Left renal pelvis (tissue), 4 donors: ENCODE results near the gene TTLL9. TPM values are rescaled to one million over a fixed set of nuclear protein-coding genes. Genes with fewer than 3 reads are reported as not detected.
"Not testable (repeated sequence)": the region's sequence is repeated elsewhere in the genome, so short reads cannot be mapped to it uniquely, and the experiment has no call there.

ENCODE experiments used
- DNase-seq, 4 donors: peaks; one replicate each; pipeline ENCODE4 v3.0.0-alpha.2; 2013; ENCODE audit warnings: low read depth in 4 of 4, low spot score in 3 of 4
- polyA plus RNA-seq, 4 donors: library from polyadenylated mRNA; unstranded; fragments of 120-200 nt; gene quantifications; one replicate each; pipeline ENCODE4 v1.2.1, GENCODE V29; 2013; ENCODE audit not compliant: insufficient read length in 4 of 4

The TTLL9 gene
- polyA plus RNA-seq, 4 donors: 0.48 to 6.2 (median 2.5) TPM

DNA sequence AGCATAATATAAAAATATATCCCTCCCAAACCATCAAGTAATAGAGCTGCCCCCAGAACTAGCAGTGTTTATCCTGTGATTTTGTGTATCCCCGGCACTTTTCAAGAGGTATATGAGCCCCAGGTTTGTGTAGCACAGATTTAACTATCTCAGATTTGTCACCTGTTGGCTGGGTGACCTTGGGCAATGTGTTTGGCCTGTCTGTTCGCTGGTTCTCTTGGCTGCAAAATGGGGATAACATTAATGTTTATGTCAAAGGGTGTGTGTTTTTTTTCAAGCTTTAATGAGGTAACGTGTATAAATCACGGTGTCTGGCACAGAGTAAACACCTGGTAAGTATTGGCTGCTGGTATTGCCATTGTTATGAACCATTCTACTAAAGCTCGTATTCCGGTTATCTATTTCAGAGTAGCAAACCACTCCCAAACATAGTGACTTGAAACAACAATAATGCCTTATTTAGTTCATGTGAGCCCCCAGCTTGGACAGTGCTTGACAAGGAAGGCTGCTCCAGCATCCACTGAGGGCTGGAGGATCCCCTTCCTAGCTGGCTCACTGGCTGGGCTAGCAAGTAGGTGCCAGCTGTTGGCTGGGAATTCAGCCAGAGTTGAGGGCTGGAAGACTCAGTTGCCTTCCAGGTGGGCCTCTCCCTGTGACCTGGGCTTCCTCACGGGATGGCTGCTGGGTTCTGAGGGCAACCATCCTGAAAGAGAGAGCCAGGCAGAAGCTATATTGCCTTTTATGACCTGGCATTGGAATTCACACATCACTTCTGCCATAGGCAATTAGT is 45.3 kb downstream of the TTLL9 start:
- DNase-seq: no peak

DNA sequence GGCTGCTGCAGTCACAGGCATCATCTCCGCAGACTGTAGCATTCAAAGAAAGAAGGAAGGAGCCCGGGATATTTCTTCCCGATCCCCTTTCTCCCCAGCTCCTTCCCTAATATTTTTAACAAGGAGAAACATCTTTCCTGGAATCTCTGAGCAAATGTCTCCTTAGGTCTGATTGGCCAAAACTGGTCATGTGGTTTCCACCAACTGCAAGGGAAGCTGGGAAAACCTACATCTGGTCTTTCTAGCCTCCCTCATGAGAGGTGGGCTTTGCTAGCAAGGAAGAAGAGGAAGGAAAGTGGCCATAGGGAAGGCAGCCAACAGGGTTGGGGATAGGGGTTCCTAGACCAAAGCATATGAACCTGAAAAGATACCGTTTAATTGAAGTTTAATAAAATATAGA is 46.3 kb downstream of the TTLL9 start:
- no peak for DNase-seq

DNA sequence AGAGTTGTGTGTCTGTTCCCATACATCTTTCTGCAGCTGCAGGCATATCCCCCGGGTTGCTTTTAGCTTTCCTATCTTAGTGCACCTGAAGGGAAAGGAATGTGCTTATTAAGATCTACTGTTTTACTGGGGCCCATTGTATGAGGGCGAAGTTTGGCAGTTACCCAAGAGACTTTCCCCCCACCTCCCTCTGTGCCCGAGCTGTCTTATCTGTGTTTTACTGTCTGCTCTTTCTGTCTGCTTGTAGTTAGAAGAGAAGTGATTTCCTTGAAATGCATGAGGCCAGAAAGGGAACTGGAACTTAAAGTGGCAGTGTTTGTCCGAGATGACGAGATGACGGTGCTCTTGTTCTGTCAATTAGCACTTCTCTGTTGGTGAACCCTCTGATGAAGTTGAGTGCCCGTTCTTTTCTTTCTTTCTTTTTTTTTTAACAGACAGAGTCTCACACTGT is 47.6 kb downstream of the TTLL9 start:
- not testable (repeated sequence) for DNase-seq

DNA sequence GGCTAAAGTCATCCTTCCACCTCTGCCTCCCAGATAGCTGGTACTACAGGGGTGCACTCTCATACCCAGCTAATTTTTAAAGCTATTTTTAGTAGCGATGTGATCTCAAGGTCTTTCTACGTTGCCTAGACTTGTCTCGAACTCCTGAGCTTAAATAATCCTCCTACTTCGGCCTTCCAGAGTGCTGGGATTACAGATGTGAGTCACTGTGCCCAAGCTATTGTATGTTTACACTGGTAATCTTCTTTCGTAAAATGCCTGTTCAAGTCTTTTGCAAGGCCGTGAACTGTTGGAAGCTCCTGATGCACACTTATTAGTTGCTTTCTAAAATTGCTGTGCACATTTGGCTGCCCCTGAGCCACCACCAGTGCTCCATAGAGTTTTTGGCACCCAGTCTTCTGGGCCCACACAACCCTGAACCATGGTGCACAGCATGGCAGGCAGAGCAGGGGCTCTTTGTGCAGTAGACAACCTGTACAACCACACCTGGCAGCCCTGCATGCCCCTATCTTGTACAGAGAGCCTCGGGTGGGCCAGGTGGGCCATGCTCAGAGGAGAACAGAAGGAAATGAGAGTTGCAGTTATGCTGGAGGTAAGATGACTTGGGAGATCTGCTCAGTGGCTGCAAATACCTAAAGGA is 48.2 kb downstream of the TTLL9 start:
- no peak for DNase-seq

DNA sequence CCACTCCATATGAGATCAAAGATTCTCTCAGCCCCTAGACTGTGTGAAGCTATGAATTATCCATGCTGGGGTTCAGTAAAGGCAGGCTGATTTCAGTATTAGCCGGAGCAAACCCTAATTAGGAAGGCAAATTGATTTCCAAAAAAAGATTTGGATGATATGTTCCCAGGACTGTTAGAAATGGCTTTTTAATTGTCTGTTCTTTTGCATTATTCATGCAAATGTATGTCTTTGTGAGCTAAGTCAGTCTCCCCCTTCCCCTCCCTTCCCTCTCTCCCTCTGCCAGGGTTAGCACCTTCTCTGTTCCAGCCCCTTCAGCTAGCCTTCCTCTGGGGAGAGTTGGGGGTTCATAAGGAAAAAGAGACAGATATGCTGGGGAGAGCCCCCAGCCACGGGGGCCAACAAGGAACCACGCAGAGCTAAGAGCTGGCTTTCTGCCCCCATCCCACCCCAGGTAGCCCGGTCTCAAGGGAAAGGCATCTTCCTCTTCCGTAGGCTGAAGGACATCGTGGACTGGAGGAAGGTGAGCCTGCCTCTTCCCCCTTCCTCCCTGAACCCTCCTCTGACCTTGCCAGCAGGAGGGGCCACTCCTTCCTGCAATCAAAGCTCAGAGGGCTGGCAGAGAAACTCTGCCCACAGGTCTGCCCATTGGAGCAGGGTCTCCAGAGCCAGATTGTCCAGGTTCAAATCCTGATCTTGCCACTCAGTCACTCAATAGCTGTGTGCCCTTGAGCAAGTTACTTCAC is 49.1 kb downstream of the TTLL9 start:
- no peak for DNase-seq

DNA sequence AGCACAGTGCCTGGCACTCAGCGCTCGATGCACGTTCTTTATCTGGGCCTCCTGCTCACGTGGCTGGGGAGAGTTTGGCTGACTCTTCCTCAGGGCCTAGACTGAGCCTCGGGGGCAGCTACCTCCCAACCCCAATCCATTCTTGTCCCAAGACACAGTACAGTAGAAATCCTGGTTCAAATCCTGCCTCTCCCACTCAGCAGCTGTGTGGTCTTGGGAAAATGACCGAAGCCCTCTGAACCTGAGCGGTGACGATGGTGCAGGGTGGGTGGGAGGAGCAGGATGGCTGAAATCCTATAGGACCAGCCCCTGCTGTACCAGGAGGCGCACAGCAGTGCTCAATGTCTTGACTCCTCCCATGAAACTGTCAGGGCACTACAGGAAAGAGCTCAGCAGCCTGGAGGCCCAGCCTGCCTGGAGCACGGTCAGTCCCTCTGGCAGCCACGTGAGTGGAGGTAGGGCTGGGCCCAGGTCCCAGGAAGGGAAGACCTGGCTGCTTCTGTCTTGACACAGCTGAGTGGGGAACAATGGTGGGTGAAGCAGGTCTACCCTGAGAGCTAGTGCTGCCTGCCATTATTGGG is 49.9 kb downstream of the TTLL9 start:
- no peak for DNase-seq

DNA sequence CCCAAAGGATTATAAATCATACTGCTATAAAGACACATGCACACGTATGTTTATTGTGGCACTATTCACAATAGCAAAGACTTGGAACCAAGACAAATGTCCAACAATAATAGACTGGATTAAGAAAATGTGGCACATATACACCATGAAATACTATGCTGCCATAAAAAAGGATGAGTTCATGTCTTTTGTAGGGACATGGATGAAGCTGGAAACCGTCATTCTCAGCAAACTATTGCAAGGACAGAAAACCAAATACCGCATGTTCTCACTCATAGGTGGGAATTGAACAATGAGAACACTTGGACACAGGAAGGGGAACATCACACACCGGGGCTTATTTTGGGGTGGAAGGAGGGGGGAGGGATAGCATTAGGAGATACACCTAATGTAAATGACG is 51.0 kb downstream of the TTLL9 start:
- not testable (repeated sequence) for DNase-seq

DNA sequence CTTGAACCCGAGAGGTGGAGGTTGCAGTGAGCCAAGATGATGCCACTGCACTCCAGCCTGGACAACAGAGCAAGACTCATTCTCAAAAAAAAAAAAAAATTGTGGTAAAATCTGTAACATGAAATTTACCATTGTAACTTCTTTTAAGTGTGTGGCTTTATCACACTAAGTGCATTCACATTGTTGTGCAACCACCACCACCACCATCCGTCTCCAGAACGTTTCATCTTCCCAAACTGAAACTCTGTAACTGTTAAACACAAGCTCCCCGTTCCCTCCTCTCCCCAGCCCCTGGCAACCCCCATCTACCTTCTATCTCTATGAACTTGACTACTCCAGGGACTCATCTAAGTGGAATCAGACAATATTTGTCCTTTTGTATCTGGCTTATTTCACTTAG is 51.7 kb downstream of the TTLL9 start:
- no peak for DNase-seq

DNA sequence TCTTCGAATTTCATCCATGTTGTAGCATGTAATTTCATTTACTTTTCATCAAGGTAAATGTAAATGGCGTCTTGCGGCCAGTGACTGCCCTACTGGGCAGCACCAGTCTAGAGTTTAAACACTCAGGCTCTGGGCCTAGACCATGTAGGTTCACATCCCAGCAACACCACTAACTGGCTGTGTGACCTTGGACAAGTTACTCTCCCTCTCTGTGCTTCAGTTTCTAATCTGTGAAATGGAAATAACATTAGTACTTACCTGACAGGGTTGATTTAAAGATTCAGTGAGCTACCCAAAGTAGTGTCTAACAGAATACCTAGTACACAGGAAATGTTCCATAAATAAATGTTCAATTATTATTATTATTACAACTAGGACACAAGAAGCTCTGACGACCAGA is 52.2 kb downstream of the TTLL9 start:
- no peak for DNase-seq

DNA sequence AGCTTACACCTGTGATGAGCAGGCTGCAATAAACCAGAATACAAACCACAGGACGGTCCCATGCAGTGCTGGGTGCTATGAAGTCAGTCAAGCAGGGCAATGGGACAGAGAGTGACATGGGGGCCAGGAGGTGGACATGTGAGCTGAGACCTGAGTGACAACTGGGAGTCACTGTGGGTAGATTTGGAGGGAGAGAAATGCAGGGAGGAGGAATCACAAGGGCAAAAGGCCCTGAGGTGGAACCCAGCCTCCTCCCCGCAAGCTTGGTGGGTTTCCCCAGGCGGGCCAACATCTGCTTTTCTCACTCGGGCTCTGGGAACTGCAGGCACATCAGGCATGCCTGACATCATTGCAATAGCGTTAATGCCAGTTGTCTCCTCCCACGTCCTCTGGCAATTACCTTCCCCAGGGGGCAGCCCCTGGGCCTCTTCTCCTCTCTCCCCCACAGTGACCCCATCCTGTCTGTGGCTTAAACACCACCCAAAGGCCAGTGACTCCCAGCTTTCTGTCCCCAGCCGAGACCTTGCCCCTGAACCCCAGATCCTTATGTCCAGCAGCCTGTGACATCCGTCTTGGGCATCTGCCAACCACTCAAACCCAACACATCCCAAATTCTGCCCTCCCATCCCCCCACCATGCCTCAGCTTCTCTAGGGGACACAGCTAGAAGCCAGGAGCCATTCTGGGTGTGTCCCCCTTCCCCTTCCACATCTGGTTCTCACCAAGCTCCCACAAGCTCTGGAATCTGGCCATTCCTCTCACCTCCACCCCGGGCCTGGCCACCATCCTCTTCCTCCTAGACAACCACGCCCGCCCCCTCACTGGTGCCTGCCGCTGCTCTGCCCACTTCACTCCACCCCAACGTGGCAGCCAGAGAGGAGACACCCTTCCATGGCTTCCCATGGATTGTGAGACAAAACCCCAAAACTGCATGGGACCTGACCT is 53.2 kb downstream of the TTLL9 start:
- DNase-seq: no peak

DNA sequence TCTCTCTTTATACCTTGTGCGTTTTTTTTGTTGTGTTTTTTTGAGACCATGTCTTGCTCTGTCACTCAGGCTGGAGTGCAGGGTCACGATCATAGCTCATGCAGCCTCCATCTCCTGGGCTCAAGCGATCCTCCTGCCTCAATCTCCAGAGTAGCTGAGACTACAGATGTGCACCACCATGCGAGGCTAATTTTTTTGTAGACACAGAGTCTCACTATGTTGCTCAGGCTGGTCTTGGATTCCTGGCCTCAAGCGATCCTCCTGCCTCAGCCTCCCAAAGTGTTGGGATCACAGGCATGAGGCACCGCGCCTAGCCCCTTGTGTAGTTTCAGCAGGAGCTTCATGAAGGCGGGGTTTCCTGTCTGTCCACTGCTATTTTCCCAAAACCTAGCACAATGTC is 54.1 kb downstream of the TTLL9 start:
- no peak for DNase-seq

DNA sequence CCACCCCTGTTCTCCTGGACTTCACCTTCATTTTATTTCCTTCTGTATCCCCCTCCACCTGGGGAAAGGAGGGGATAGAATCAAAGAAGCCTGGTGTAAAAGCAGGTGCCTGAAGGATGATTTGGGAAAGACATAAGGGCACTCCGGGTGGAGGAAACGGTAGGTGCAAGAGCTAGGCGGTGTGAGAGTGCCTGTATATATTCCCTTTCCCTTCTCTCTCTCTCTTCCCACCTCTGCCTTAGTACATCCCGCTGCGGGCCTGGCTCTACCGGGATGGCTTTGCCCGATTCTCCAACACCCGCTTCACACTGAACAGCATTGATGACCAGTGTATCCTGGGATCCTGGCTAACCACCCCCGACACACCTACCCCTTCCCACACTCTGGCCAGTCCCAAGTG is 55.2 kb downstream of the TTLL9 start:
- DNase-seq: no peak

DNA sequence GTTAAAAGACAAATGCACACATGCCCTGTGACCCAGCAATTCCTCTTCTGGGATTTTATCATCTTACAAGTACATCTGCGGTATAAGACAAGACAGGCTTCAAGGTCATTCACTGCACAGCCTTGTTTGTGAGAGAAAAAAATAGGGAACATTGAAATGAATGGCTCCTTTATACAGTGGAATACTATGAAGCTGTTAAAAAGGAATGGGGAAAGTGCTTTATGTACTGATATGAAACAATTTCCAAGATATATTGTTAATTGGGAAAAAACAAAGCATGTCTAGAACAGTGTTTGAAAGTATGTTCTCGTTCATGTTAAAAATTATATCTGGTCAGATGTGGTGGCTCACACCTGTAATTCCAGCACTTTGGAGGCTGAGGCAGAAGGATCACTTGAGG is 56.1 kb downstream of the TTLL9 start:
- no peak for DNase-seq

DNA sequence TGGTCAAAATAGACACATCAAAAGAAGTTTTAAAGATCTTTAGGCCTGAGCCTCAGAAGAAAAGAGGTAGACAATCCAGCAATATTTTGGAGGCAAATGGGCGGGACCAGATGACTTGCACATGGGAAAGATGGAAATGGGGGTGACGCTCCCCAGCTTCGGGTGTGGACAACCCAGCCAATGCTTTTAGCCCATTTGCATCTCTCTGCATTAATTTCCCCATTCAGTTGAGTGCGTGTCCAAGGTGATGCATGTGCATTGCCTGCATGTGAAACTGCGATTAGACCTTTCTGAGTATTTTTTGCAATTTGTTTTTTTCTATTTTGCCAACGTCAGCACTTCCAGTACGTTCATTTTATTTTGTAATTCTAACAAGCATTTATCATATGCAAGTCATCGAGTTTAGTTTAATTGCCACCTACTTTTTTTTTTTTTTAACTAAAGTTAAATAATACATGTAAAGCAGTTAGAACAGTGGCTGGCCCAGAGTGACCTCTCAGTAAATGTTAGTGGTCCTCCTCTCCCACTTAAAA is 57.3 kb downstream of the TTLL9 start:
- DNase-seq: no peak

DNA sequence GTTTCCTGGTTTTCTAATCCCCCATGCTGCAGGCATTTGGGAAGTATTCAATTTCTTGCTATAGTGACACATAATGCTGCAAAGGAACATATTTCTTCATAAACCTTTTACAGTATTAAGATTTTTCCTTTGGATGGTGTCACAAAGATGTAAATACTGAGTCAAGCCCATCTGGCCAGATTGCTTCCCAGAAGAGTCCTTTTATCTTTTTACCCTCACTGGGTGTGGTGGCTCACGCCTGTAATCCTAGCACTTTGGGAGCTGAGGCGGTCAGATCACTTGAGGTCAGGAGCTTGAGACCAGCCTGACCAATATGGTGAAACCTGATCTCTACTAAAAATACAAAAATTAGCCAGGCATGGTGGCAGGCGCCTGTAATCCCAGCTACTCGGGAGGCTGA is 59.2 kb downstream of the TTLL9 start:
- not testable (repeated sequence) for DNase-seq

DNA sequence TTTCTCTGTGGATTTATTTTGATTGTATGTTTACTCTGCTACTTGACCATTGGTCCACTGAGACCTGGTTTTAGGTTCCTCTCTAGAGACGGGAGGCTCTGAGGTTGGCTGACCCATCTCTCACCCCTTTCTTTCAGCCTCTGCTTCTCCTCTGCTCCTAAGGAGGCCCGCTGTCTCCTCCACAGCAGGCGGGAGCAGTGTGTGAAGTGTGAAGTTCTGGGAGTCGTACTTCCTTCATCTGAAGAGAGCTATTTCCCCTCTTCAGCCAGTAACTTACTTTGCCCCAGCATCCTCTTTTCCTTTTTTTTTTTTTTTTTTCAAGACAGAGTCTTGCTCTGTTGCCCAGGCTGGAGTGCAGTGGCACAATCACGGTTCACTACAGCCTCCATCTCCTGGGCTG is 60.3 kb downstream of the TTLL9 start:
- DNase-seq: no peak

DNA sequence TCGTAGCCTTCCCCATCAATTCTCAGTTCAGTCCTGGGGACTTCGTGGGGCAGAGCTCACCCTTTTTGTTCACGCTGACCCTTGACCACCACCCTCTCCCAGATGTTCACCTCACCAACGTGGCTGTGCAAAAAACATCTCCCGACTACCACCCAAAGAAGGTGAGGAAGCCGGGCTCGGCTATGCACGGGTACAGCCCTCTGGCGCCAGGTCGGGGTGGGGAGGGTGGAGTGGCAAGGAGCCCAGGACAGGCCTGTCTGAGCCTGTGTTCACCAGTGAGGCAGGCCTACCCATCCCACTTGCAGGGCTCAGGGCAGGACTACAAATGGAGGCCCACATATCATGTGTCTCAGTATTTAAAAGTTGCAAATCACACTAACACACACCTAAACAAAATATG is 63.3 kb downstream of the TTLL9 start:
- DNase-seq: no peak

DNA sequence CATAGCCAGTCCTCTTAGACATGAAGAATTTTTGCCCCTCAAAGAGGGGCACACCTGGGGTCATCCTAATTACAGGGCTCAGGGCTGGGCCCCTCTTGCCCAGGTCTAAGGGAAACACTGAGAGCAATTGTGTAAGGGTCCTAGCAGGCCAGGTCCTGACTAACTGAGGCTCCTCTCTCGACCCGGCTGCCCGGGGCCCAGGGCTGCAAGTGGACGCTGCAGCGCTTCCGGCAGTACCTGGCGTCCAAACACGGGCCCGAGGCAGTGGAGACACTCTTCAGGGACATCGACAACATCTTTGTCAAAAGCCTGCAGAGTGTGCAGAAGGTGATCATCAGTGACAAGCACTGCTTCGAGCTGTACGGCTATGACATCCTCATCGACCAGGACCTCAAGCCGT is 64.1 kb downstream of the TTLL9 start:
- no peak for DNase-seq

DNA sequence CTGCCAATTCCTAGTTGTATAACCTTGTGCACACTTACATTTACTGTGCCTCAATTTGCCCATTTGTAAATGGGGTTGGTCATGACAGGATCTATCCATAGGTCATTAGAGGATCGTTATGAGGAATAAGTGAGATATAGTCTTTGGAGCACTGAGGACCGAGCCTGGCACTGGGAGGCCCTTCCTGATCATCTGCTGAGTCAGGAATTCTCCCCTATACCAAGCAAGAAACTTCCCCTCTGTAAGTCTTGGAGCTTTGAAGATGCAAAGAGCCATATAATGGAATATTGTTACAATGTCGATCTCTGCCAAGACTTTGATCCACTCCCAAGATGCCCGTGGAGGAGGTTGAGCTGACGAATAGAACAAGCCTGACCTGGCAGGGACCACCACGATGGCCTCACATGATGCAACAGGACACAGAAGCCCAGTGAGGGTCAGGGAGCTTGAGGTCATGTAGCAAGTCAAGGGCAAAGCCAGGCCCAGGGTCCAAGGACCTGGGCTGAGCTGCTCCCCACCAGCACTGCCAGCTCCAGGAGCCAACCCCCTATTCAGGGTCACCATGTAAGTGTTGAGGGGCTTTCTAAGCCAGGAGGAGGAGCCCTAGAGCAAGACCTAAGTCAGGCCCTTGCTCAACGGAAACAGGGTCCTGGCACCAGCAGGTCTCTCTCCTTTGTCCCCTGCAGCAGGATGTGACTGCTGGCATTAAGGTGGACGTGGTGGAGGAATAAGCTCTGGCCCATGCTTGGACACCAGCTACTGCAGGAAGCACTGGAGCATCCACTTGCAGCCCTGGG is 64.7 kb downstream of the TTLL9 start:
- no peak for DNase-seq
